ENCODE results near the gene OR10G3. TPM values are rescaled to one million over a fixed set of nuclear protein-coding genes. Genes with fewer than 3 reads are reported as not detected.
"Not testable (repeated sequence)": the region's sequence is repeated elsewhere in the genome, so short reads cannot be mapped to it uniquely, and the experiment has no call there.

The OR10G3 gene
- total RNA-seq (2014; rRNA removed; shearing (Covaris generic)) = not detected in 2 replicates
- not detected in 2 replicates for polyA plus RNA-seq (2014; cell fraction: nucleus; rRNA removed)

- no peak for DNase-seq (ENCODE audit: extremely low read depth, low read depth)
Measured at GRCh38 chr14:21579976-21580375, at the start of gene OR10G3. Gene OR10G3, minus strand, starts transcription at chr14:21580076. Its CDS starts 9,332 bp downstream, at chr14:21570744.

GRCh38 chr14:21626491-21627230 is 46.8 kb upstream of the OR10G3 start:
- DNase-seq (ENCODE audit: extremely low read depth, low read depth) = no peak

GRCh38 chr14:21617614-21618013 is 37.7 kb upstream of the OR10G3 start:
- DNase-seq (ENCODE audit: extremely low read depth, low read depth) = no peak

- DNase-seq (ENCODE audit: extremely low read depth, low read depth) = no peak
Measured at GRCh38 chr14:21614240-21614639, 34.4 kb upstream of the OR10G3 start.

- no peak for DNase-seq (ENCODE audit: extremely low read depth, low read depth)
Measured at GRCh38 chr14:21612324-21612723, 32.4 kb upstream of the OR10G3 start.

- not testable (repeated sequence) for DNase-seq (ENCODE audit: extremely low read depth, low read depth)
Measured at GRCh38 chr14:21602181-21602580, 22.3 kb upstream of the OR10G3 start.

- no peak for DNase-seq (ENCODE audit: extremely low read depth, low read depth)
Measured at GRCh38 chr14:21589317-21589716, 9.4 kb upstream of the OR10G3 start.

GRCh38 chr14:21575661-21576060 is 4.2 kb downstream of the OR10G3 start:
- no peak for DNase-seq (ENCODE audit: extremely low read depth, low read depth)

GRCh38 chr14:21572604-21573003 is 7.3 kb downstream of the OR10G3 start:
- DNase-seq (ENCODE audit: extremely low read depth, low read depth) = no peak

- DNase-seq (ENCODE audit: extremely low read depth, low read depth) = no peak
Measured at GRCh38 chr14:21558703-21559170, 21.1 kb downstream of the OR10G3 start.

GRCh38 chr14:21557084-21557901 is 22.6 kb downstream of the OR10G3 start:
- DNase-seq (ENCODE audit: extremely low read depth, low read depth) = peak; percentile 84

- DNase-seq (ENCODE audit: extremely low read depth, low read depth) = no peak
Measured at GRCh38 chr14:21556378-21557083, 23.3 kb downstream of the OR10G3 start.

- no peak for DNase-seq (ENCODE audit: extremely low read depth, low read depth)
Measured at GRCh38 chr14:21553266-21553665, 26.6 kb downstream of the OR10G3 start.

- DNase-seq (ENCODE audit: extremely low read depth, low read depth) = not testable (repeated sequence)
Measured at GRCh38 chr14:21544588-21544987, 35.3 kb downstream of the OR10G3 start.

- DNase-seq (ENCODE audit: extremely low read depth, low read depth) = no peak
Measured at GRCh38 chr14:21543963-21544362, 35.9 kb downstream of the OR10G3 start.

- no peak for DNase-seq (ENCODE audit: extremely low read depth, low read depth)
Measured at GRCh38 chr14:21543521-21543960, 36.3 kb downstream of the OR10G3 start.

GRCh38 chr14:21541413-21542074 is 38.3 kb downstream of the OR10G3 start:
- DNase-seq (ENCODE audit: extremely low read depth, low read depth) = no peak

GRCh38 chr14:21539189-21539940 is 40.5 kb downstream of the OR10G3 start:
- DNase-seq (ENCODE audit: extremely low read depth, low read depth) = no peak

GRCh38 chr14:21537090-21537424 is 42.8 kb downstream of the OR10G3 start:
- DNase-seq (ENCODE audit: extremely low read depth, low read depth) = no peak
